Endothelial cell of umbilical vein (primary cell): ENCODE results near the gene PPM1L. TPM values are rescaled to one million over a fixed set of nuclear protein-coding genes. Genes with fewer than 3 reads are reported as not detected.

Experiments
- BruUV-seq: library from RNA; stranded (reverse); fragments of 400-500 nt; replicated peaks from 2 replicates; lab custom pipeline; 2021; lab: Mats Ljungman, UMichigan
- CTCF ChIA-PET: fragments of 300-600, 350-600 bp; sonication (Branson Sonifier 250); formaldehyde crosslinking; loops from one replicate; lab custom pipeline; 2021; ENCODE audit warnings: antibody characterized with exemption, inconsistent platforms; lab: Charles Lee
- POLR2A ChIA-PET: fragments of 300-600, 350-600 bp; sonication (Branson Sonifier 250); formaldehyde crosslinking; loops from one replicate; lab custom pipeline; 2021; ENCODE audit warnings: antibody characterized with exemption, inconsistent platforms; lab: Charles Lee
- DNase-seq: peaks from one replicate; pipeline ENCODE4 v3.0.0-alpha.2; 2011; ENCODE audit warnings: low read depth, low spot score
- FAIRE-seq: peaks from 2 replicates; lab custom pipeline; 2011; peaks lifted over from hg19 to GRCh38; lab: Jason Lieb, UNC
- H2AFZ ChIP-seq: 2 replicates; pipeline ENCODE4 v1.6.0; 2012; ENCODE audit warnings: low read depth, low read length, control low read depth, inconsistent platforms
- H3K27ac ChIP-seq: 2 replicates; pipeline ENCODE4 v1.5.1; 2011; ENCODE audit warnings: low read depth, mild to moderate bottlenecking, control low read depth, low read length, moderate library complexity; ENCODE audit not compliant: insufficient read depth
- H3K27me3 ChIP-seq, 2 experiments: 2 replicates each; pipeline versions ENCODE4 v1.6.0 to v1.6.1; 2011; ENCODE audit warnings: low read length in 2 of 2, mixed read lengths in 1 of 2; ENCODE audit not compliant: control insufficient read depth in 2 of 2, insufficient read depth in 2 of 2
- H3K36me3 ChIP-seq, 2 experiments: 2 replicates in 1 of 2; 3 replicates in 1 of 2; pipeline ENCODE4 v1.5.1; 2011; ENCODE audit warnings: low read length in 2 of 2, mild to moderate bottlenecking in 1 of 2, moderate library complexity in 1 of 2; ENCODE audit not compliant: control insufficient read depth in 2 of 2, insufficient read depth in 2 of 2; ENCODE audit errors: extremely low read depth in 1 of 2
- H3K4me1 ChIP-seq: 3 replicates; pipeline ENCODE4 v1.5.1; 2011; ENCODE audit warnings: mild to moderate bottlenecking, low read length; ENCODE audit not compliant: control insufficient read depth, insufficient read depth; ENCODE audit errors: extremely low read depth
- H3K4me2 ChIP-seq: 2 replicates; pipeline ENCODE4 v1.6.1; 2011; ENCODE audit warnings: low read length, control low read depth, mixed read lengths; ENCODE audit not compliant: insufficient read depth
- H3K4me3 ChIP-seq, 3 experiments: fragments of 200-600 bp in 1 of 3; sonication (generic), shearing (Covaris generic) in 1 of 3; replicated peaks in 1 of 3; 2 replicates each; pipeline ENCODE4 v1.5.1; 2011 to 2016; ENCODE audit warnings: control low read depth in 3 of 3, low read length in 3 of 3, mild to moderate bottlenecking in 2 of 3, inconsistent platforms in 1 of 3, low read depth in 1 of 3, moderate library complexity in 1 of 3; ENCODE audit not compliant: insufficient read depth in 1 of 3
- H3K79me2 ChIP-seq: 2 replicates; pipeline ENCODE4 v1.6.0; 2012; ENCODE audit warnings: low read length, inconsistent platforms; ENCODE audit not compliant: control insufficient read depth, insufficient read depth
- H3K9ac ChIP-seq: replicated peaks from 2 replicates; pipeline ENCODE3; 2011; ENCODE audit warnings: low read length, control low read depth; ENCODE audit not compliant: insufficient read depth; ENCODE audit errors: extremely low read depth
- H3K9me1 ChIP-seq: replicated peaks from 3 replicates; pipeline ENCODE4 v1.6.0; 2011; ENCODE audit warnings: mild to moderate bottlenecking, low read length; ENCODE audit not compliant: control insufficient read depth, insufficient read depth; ENCODE audit errors: extremely low read depth
- H3K9me3 ChIP-seq: replicated peaks from 2 replicates; pipeline ENCODE4 v1.5.1; 2012; ENCODE audit warnings: low read length, inconsistent platforms; ENCODE audit not compliant: control insufficient read depth, insufficient read depth
- H4K20me1 ChIP-seq: replicated peaks from 2 replicates; pipeline ENCODE3; 2011; ENCODE audit warnings: mild to moderate bottlenecking, low read length; ENCODE audit not compliant: control insufficient read depth, insufficient read depth; ENCODE audit errors: extremely low read depth
- EZH2 ChIP-seq: IDR thresholded peaks from 2 replicates; pipeline ENCODE4 v1.6.1; 2012; ENCODE audit warnings: borderline replicate concordance, low read depth, mild to moderate bottlenecking, moderate library complexity, low read length, inconsistent platforms; ENCODE audit not compliant: severe bottlenecking
- FOS ChIP-seq: IDR thresholded peaks from 2 replicates; pipeline ENCODE4 v1.6.1; 2011; ENCODE audit warnings: mild to moderate bottlenecking, low read length, moderate library complexity, borderline replicate concordance; ENCODE audit not compliant: insufficient read depth
- GATA2 ChIP-seq: IDR thresholded peaks from 2 replicates; pipeline ENCODE4 v1.7.0; 2011; ENCODE audit warnings: low read depth, mild to moderate bottlenecking, moderate library complexity, mixed read lengths, low read length; ENCODE audit not compliant: insufficient read length, insufficient read depth
- JUN ChIP-seq: IDR thresholded peaks from 2 replicates; pipeline ENCODE4 v1.6.1; 2011; ENCODE audit warnings: borderline replicate concordance, low read depth; ENCODE audit not compliant: insufficient read length, insufficient read depth
- MYC ChIP-seq: IDR thresholded peaks from one replicate; pipeline ENCODE4 v1.6.1; 2011; ENCODE audit warnings: mild to moderate bottlenecking, low read depth, low read length
- POLR2A ChIP-seq: IDR thresholded peaks from 2 replicates; pipeline ENCODE4 v1.6.1; 2012; ENCODE audit warnings: low read depth, mild to moderate bottlenecking, control low read depth, low read length
- POLR2AphosphoS5 ChIP-seq: IDR thresholded peaks from 2 replicates; pipeline ENCODE4 v1.6.1; 2012; ENCODE audit warnings: low read depth, mild to moderate bottlenecking, control low read depth, low read length, moderate library complexity; ENCODE audit not compliant: insufficient read depth
- dilution Hi-C: fragments of 300-500 bp; cut with MboI; formaldehyde crosslinking; loops from one replicate; pipeline ENCODE4 v1.15.0; 2019; ENCODE audit warnings: low sequenced_read_pairs; ENCODE audit not compliant: extremely low pct_ligation_motif_present
- intact Hi-C: fragments of 100-400 bp; cut with micrococcal nuclease; formaldehyde crosslinking; loops from one replicate; pipeline ENCODE4 v1.10.0; 2022
- polyA plus RNA-seq, 4 experiments: library from polyadenylated mRNA; depleted of rRNA in 3 of 4; stranded (reverse) in 3 of 4; unstranded in 1 of 4; fragments of >200 nt; gene quantifications; 2 replicates each; pipeline versions ENCODE4 v1.2.1 to v1.2.3, GENCODE V29; 2011 to 2012; ENCODE audit warnings: missing spikeins in 1 of 4
- total RNA-seq: library from RNA; stranded (reverse); gene quantifications from 2 replicates; pipeline ENCODE4 v1.2.3, GENCODE V29; 2021
- TF ChIP-seq, protein P1 (sequence below), 2 donors: IDR thresholded peaks; 1 replicate in 1 of 2; 2 replicates in 1 of 2; pipeline ENCODE4 v1.5.1; 2011; ENCODE audit warnings: low read length in 2 of 2, mild to moderate bottlenecking in 2 of 2, moderate library complexity in 2 of 2, control low read depth in 1 of 2, inconsistent platforms in 1 of 2, low read depth in 1 of 2; ENCODE audit not compliant: insufficient read depth in 1 of 2; ENCODE audit errors: extremely low read depth in 1 of 2
- TF ChIP-seq, protein P2 (sequence below): IDR thresholded peaks from 2 replicates; pipeline ENCODE4 v1.6.1; 2011; ENCODE audit not compliant: insufficient read depth, insufficient read length

The PPM1L gene
- total and polyA plus RNA-seq, 2 donors (not counting 3 experiments of a cell fraction or from before 2014, with no cell fraction given): 0.63 to 2.9 TPM

DNA sequence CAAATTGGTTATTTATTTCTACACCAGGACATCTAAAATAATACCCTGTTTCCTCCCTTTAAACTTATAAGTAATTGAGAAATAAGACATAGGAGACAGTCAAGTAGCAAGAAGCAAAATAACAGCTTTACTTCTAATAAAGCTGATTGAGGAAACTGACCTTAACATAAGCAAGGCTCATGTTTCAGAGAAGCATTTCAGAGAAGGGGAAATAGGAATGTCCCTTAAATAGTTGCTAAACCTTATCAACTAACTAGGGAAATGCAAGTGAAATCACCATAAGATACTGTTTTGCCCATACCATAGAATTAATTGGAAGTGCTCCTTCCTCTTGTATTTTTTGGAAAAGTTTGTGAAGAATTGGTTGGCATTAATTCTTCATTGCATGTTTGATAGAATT, 264.2 kb downstream of the PPM1L start:
- H3K27ac ChIP-seq: no peak overlapping the region
- H3K27me3 ChIP-seq: no peaks in the 10 kb centered on the region
- no peak overlapping the region for H2AFZ ChIP-seq
- H3K9me1 ChIP-seq: no peaks in the 10 kb centered on the region
- no peaks in the 10 kb centered on the region for H3K36me3 ChIP-seq
- no peaks in the 10 kb centered on the region for H3K4me1 ChIP-seq
- H3K4me2 ChIP-seq: no peak overlapping the region
- FAIRE-seq (no peak), DNase-seq (no peak)
- H3K4me3 ChIP-seq: no peak overlapping the region
- H3K79me2 ChIP-seq: no peaks in the 10 kb centered on the region
- ChIA-PET CTCF (no interaction called here), POLR2A (no interaction called here)
- BruUV-seq: no TSS peak
- H3K9me3 ChIP-seq: no peaks in the 10 kb centered on the region
- intact Hi-C loops (no loop called here), dilution Hi-C loops (no loop called here)
- TF ChIP-seq FOS (no peak), EZH2 (no peak), JUN (no peak), POLR2A (no peak), POLR2AphosphoS5 (no peak), GATA2 (no peak), MYC (no peak)
- TF ChIP-seq, protein P1, sequence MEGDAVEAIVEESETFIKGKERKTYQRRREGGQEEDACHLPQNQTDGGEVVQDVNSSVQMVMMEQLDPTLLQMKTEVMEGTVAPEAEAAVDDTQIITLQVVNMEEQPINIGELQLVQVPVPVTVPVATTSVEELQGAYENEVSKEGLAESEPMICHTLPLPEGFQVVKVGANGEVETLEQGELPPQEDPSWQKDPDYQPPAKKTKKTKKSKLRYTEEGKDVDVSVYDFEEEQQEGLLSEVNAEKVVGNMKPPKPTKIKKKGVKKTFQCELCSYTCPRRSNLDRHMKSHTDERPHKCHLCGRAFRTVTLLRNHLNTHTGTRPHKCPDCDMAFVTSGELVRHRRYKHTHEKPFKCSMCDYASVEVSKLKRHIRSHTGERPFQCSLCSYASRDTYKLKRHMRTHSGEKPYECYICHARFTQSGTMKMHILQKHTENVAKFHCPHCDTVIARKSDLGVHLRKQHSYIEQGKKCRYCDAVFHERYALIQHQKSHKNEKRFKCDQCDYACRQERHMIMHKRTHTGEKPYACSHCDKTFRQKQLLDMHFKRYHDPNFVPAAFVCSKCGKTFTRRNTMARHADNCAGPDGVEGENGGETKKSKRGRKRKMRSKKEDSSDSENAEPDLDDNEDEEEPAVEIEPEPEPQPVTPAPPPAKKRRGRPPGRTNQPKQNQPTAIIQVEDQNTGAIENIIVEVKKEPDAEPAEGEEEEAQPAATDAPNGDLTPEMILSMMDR (IDR thresholded peaks at IDR 0.05; ENCODE audit: extremely low read depth in 1 of 2, insufficient read depth in 1 of 2, low read depth in 1 of 2, low read length in 2 of 2): no peak
- TF ChIP-seq, protein P2, sequence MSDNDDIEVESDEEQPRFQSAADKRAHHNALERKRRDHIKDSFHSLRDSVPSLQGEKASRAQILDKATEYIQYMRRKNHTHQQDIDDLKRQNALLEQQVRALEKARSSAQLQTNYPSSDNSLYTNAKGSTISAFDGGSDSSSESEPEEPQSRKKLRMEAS: no peak
- no peak overlapping the region for H3K9ac ChIP-seq
- no peaks in the 10 kb centered on the region for H4K20me1 ChIP-seq
